Activated naive CD8-positive, alpha-beta T cell treated with anti-CD3 and anti-CD28 coated beads for 36 hours (primary cell): Measurements from ENCODE around the gene PPBP. TPM values are rescaled to one million over a fixed set of nuclear protein-coding genes. Genes with fewer than 3 reads are reported as not detected.

Experiments
- DNase-seq: peaks from one replicate; pipeline ENCODE4 v3.0.0; 2021
- H3K27ac Mint-ChIP-seq: one replicate; pipeline ENCODE4 v1.8.0; 2022; ENCODE audit warnings: mild to moderate bottlenecking, moderate library complexity, mixed read lengths
- H3K27me3 Mint-ChIP-seq: one replicate; pipeline ENCODE4 v1.8.0; 2022; ENCODE audit warnings: mild to moderate bottlenecking, mixed read lengths
- H3K36me3 Mint-ChIP-seq: one replicate; pipeline ENCODE4 v1.8.0; 2021; ENCODE audit warnings: mild to moderate bottlenecking, mixed read lengths
- H3K4me1 Mint-ChIP-seq: one replicate; pipeline ENCODE4 v1.8.0; 2021; ENCODE audit warnings: mixed read lengths
- H3K4me3 Mint-ChIP-seq: one replicate; pipeline ENCODE4 v1.8.0; 2022; ENCODE audit warnings: mild to moderate bottlenecking, moderate library complexity, mixed read lengths
- H3K9me3 Mint-ChIP-seq: one replicate; pipeline ENCODE4 v1.8.0; 2022; ENCODE audit warnings: mixed read lengths
- total RNA-seq, 2 experiments: library from RNA; stranded (reverse); gene quantifications; one replicate each; pipeline ENCODE4 v1.2.3, GENCODE V29; 2021

PPBP gene
- total RNA-seq, 2 experiments from 2014 or later = not detected

- Mint-ChIP-seq H3K36me3 (no peaks in the 10 kb centered on the region), H3K27me3 (peaks cover 51% of the 10 kb centered on the region)
Observed at GRCh38 chr4:73945674-73946449, 42.1 kb downstream of the PPBP start.

DNA sequence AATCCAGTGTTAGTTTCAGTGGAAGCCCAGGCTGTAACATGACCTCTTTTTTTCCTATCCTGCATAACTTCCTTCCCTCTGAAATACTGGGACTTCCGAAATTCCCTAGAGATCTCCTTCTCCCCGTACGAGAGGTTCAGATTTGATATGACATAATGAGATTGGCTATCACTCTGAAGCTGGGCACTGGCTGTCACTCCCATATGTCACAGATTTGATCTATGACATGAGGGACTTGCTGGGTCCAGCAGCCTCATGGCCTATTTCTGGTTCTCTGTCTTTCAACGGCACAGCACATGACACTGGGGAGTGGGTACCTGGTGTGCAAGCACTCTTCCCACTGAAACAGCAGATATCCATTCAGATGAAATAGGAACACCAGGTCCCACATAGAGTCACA, 42.9 kb downstream of the PPBP start:
- H3K4me1 Mint-ChIP-seq = no peaks in the 10 kb centered on the region
- H3K36me3 Mint-ChIP-seq = no peaks in the 10 kb centered on the region
- H3K27ac Mint-ChIP-seq = no peak overlapping the region
- no peaks in the 10 kb centered on the region for H3K9me3 Mint-ChIP-seq
- no peak for DNase-seq
- H3K4me3 Mint-ChIP-seq = no peak overlapping the region
- peaks cover 51% of the 10 kb centered on the region for H3K27me3 Mint-ChIP-seq

More at GRCh38 chr4:73945674-73946449, 42.1 kb downstream of the PPBP start:
- H3K27ac Mint-ChIP-seq = no peak overlapping the region
- no peak for DNase-seq
- H3K4me1 Mint-ChIP-seq = no peaks in the 10 kb centered on the region
- H3K9me3 Mint-ChIP-seq = no peaks in the 10 kb centered on the region
- no peak overlapping the region for H3K4me3 Mint-ChIP-seq

- Mint-ChIP-seq H3K9me3 (no peaks in the 10 kb centered on the region), H3K27me3 (peaks cover 51% of the 10 kb centered on the region), H3K36me3 (no peaks in the 10 kb centered on the region), H3K4me3 (no peak overlapping the region), H3K4me1 (no peaks in the 10 kb centered on the region), H3K27ac (no peak overlapping the region)
- DNase-seq = no peak
Observed at GRCh38 chr4:73944061-73944875, 43.7 kb downstream of the PPBP start.

DNA sequence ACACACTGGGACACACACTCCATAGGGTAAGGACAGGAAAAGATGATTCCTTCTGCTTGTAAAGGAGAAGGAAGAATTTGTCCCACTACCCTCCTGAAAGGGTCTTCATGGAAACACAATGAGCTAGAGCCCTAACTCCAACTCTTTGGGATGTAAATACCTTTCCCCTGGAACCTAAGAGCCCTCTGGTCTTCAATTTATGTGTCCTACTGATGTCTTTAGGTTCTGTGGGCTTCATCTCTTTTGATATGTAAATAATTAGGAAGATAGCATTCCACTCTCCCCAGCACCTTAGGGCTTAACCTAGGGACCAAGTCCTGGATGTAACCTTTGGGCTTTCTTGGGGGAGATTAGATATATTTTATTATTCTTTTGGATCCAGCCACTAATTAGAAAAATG, 44.4 kb downstream of the PPBP start:
- H3K27me3 Mint-ChIP-seq = peaks cover 51% of the 10 kb centered on the region
- H3K27ac Mint-ChIP-seq = no peak overlapping the region
- no peaks in the 10 kb centered on the region for H3K36me3 Mint-ChIP-seq
- H3K9me3 Mint-ChIP-seq = no peaks in the 10 kb centered on the region
- no peak for DNase-seq
- H3K4me1 Mint-ChIP-seq = no peaks in the 10 kb centered on the region
- no peak overlapping the region for H3K4me3 Mint-ChIP-seq

DNA sequence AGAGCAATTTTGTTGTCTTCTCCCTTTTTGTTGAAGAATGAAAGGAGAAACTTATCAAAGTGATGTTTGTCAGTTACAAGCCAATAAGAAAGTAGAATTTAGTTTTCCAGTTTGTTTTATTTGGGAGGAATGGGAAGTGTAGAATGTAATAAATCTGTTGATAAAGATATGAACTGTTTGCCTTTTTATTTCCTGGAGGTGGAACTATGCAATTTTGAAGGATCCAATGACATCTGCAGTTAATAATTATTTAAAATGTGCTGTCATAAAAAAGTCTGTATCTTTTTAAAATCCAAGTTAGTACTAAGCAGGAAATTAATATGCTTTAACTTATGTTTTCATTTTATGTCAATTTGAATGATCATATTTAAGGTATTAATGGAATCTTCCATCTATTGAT, 51.0 kb downstream of the PPBP start:
- H3K27ac Mint-ChIP-seq = no peak overlapping the region
- H3K9me3 Mint-ChIP-seq = no peaks in the 10 kb centered on the region
- H3K4me1 Mint-ChIP-seq = no peaks in the 10 kb centered on the region
- H3K36me3 Mint-ChIP-seq = no peaks in the 10 kb centered on the region
- DNase-seq = no peak
- H3K27me3 Mint-ChIP-seq = peaks cover 3% of the 10 kb centered on the region
- no peak overlapping the region for H3K4me3 Mint-ChIP-seq

Other genes starting within 250 kb of the PPBP start
- under 1 TPM; 0.31 to 0.38 TPM for gene CXCL8, start 247.6 kb downstream of the PPBP start, total RNA-seq
- not detected for gene CXCL6, start 151.5 kb downstream of the PPBP start, total RNA-seq
- gene PF4V1, start 134.9 kb downstream of the PPBP start, total RNA-seq = not detected
- not detected for gene CXCL1, start 118.8 kb downstream of the PPBP start, total RNA-seq
- gene PF4, start 6.2 kb downstream of the PPBP start, total RNA-seq = not detected
- not detected for gene CXCL5, start 10.5 kb upstream of the PPBP start, total RNA-seq
- not detected for gene CXCL3, start 50.5 kb upstream of the PPBP start, total RNA-seq
- gene CXCL2, start 111.0 kb upstream of the PPBP start, total RNA-seq = not detected
- gene MTHFD2L, start 169.9 kb upstream of the PPBP start, total RNA-seq = 1 to 10 TPM; 8.2 to 8.3 TPM